Caco-2 (cell line): Measurements from ENCODE around the gene MFRP. TPM values are rescaled to one million over a fixed set of nuclear protein-coding genes. Genes with fewer than 3 reads are reported as not detected.

Source experiments
- BruUV-seq: library from RNA; stranded (reverse); fragments of 400-500 nt; replicated peaks from 2 replicates; lab custom pipeline; 2021; lab: Mats Ljungman, UMichigan
- CTCF ChIA-PET: fragments of 300-600 bp; sonication (Branson Sonifier 250); formaldehyde crosslinking; loops from one replicate; lab custom pipeline; 2022; ENCODE audit warnings: antibody characterized with exemption; lab: Charles Lee
- POLR2A ChIA-PET: fragments of 300-600 bp; sonication (Branson Sonifier 250); formaldehyde crosslinking; loops from one replicate; lab custom pipeline; 2022; ENCODE audit warnings: antibody characterized with exemption; lab: Charles Lee
- DNase-seq, 2 experiments: peaks; one replicate each; pipeline versions ENCODE4 v3.0.0 to v3.0.0-alpha.2; 2020 to 2022
- H3K27me3 ChIP-seq: replicated peaks from 2 replicates; pipeline ENCODE4 v1.6.0; 2011; ENCODE audit warnings: low read length; ENCODE audit not compliant: control insufficient read depth, insufficient read depth
- H3K36me3 ChIP-seq: 2 replicates; pipeline ENCODE4 v1.5.1; 2011; ENCODE audit warnings: low read length; ENCODE audit not compliant: control insufficient read depth, insufficient read depth
- H3K4me1 ChIP-seq: fragments of 250-450 bp; sonication (Bioruptor Pico); 2 replicates; pipeline ENCODE4 v1.5.1; 2020; ENCODE audit warnings: mild to moderate bottlenecking
- H3K4me3 ChIP-seq: 2 replicates; pipeline ENCODE4 v1.5.1; 2011; ENCODE audit warnings: low read depth, mild to moderate bottlenecking, control low read depth, low read length
- H3K9me3 ChIP-seq: fragments of 250-450 bp; sonication (Bioruptor Pico); 2 replicates; pipeline ENCODE4 v1.5.1; 2020; ENCODE audit warnings: mild to moderate bottlenecking, moderate library complexity
- H3K27ac Mint-ChIP-seq: one replicate; pipeline ENCODE4 v1.8.0; 2022; ENCODE audit warnings: mixed read lengths; ENCODE audit not compliant: unreplicated experiment
- H3K27me3 Mint-ChIP-seq: one replicate; pipeline ENCODE4 v1.8.0; 2022; ENCODE audit warnings: mixed read lengths; ENCODE audit not compliant: insufficient read depth, unreplicated experiment
- H3K36me3 Mint-ChIP-seq: one replicate; pipeline ENCODE4 v1.8.0; 2022; ENCODE audit warnings: mild to moderate bottlenecking, mixed read lengths; ENCODE audit not compliant: insufficient read depth, unreplicated experiment
- H3K4me1 Mint-ChIP-seq: one replicate; pipeline ENCODE4 v1.8.0; 2022; ENCODE audit warnings: low read depth, mixed read lengths; ENCODE audit not compliant: unreplicated experiment
- H3K4me3 Mint-ChIP-seq: one replicate; pipeline ENCODE4 v1.8.0; 2022; ENCODE audit warnings: mild to moderate bottlenecking, moderate library complexity, mixed read lengths; ENCODE audit not compliant: unreplicated experiment
- H3K9me3 Mint-ChIP-seq: one replicate; pipeline ENCODE4 v1.8.0; 2022; ENCODE audit warnings: mixed read lengths; ENCODE audit not compliant: unreplicated experiment
- intact Hi-C: fragments of 100-400 bp; cut with micrococcal nuclease; formaldehyde crosslinking; loops from one replicate; pipeline ENCODE4 v1.10.0; 2022; ENCODE audit not compliant: unreplicated experiment
- total RNA-seq: library from RNA; stranded (reverse); gene quantifications from 2 replicates; pipeline ENCODE4 v1.2.3, GENCODE V29; 2022
- TF ChIP-seq, protein P1 (sequence below), 2 experiments: fragments of 200-600 bp in 1 of 2; IDR thresholded peaks; 1 replicate in 1 of 2; 2 replicates in 1 of 2; pipeline versions ENCODE4 v1.5.1 to v1.8.0; 2011 to 2022; ENCODE audit warnings: antibody characterized with exemption in 1 of 2, control low read depth in 1 of 2, inconsistent platforms in 1 of 2, low read depth in 1 of 2, low read length in 1 of 2, mild to moderate bottlenecking in 1 of 2, moderate library complexity in 1 of 2; ENCODE audit not compliant: insufficient read depth in 1 of 2, severe bottlenecking in 1 of 2, unreplicated experiment in 1 of 2

The MFRP gene
- total RNA-seq, 1 experiment from 2014 or later: not detected

DNA sequence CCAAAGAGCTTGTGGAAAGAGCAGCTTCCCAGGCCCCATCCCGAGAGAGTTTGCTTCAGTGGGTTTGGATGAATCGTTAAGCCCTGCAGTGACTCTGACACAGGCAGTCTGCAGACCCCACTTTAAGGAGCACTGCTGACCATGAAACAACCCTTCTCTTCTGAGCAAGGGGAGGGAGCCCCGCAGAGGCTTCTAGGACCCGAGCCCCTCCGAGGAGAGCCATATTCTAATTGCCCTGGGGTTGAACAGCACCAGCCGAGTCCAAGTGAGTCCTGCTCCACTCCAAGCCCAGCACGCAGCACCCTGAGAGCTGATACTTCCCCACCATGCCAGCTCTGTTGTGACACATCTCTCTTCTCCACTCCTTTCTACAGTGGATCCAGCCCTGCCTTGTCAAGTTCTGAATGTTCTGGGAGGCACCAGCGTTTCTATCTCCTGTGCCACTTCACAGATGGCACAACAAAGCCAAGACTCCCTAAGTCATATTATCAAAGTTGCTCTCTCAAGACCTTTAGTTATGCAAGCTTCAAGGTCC is 24.6 kb upstream of the MFRP start:
- Mint-ChIP-seq H3K4me3 (no peak overlapping the region), H3K27ac (no peak overlapping the region), H3K27me3 (no peaks in the 10 kb centered on the region), H3K36me3 (no peaks in the 10 kb centered on the region), H3K9me3 (no peaks in the 10 kb centered on the region), H3K4me1 (peaks cover 44% of the 10 kb centered on the region)
- no peaks in the 10 kb centered on the region for H3K27me3 ChIP-seq
- H3K4me3 ChIP-seq: no peak overlapping the region
- ChIA-PET POLR2A (interaction anchor here (0.8 kb wide), 1 partner anchor 10 kb away, joined by 3 read pairs; no protein-coding TSS in a partner anchor), CTCF (interaction anchor here (0.7 to 11.8 kb wide), 7 partner anchors 9 to 49 kb away, joined by 3 to 220 read pairs (median 4); partner anchors contain the start of gene C1QTNF5)
- no peaks in the 10 kb centered on the region for H3K36me3 ChIP-seq
- no TSS peak for BruUV-seq
- intact Hi-C loops: no loop called here
- no peak for DNase-seq
- H3K4me1 ChIP-seq: peaks cover 51% of the 10 kb centered on the region
- TF ChIP-seq, protein P1, sequence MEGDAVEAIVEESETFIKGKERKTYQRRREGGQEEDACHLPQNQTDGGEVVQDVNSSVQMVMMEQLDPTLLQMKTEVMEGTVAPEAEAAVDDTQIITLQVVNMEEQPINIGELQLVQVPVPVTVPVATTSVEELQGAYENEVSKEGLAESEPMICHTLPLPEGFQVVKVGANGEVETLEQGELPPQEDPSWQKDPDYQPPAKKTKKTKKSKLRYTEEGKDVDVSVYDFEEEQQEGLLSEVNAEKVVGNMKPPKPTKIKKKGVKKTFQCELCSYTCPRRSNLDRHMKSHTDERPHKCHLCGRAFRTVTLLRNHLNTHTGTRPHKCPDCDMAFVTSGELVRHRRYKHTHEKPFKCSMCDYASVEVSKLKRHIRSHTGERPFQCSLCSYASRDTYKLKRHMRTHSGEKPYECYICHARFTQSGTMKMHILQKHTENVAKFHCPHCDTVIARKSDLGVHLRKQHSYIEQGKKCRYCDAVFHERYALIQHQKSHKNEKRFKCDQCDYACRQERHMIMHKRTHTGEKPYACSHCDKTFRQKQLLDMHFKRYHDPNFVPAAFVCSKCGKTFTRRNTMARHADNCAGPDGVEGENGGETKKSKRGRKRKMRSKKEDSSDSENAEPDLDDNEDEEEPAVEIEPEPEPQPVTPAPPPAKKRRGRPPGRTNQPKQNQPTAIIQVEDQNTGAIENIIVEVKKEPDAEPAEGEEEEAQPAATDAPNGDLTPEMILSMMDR (IDR thresholded peaks at IDR 0.05; ENCODE audit: insufficient read depth in 1 of 2, low read depth in 1 of 2, low read length in 1 of 2, severe bottlenecking in 1 of 2, unreplicated experiment in 1 of 2): no peak
- H3K9me3 ChIP-seq: no peaks in the 10 kb centered on the region

DNA sequence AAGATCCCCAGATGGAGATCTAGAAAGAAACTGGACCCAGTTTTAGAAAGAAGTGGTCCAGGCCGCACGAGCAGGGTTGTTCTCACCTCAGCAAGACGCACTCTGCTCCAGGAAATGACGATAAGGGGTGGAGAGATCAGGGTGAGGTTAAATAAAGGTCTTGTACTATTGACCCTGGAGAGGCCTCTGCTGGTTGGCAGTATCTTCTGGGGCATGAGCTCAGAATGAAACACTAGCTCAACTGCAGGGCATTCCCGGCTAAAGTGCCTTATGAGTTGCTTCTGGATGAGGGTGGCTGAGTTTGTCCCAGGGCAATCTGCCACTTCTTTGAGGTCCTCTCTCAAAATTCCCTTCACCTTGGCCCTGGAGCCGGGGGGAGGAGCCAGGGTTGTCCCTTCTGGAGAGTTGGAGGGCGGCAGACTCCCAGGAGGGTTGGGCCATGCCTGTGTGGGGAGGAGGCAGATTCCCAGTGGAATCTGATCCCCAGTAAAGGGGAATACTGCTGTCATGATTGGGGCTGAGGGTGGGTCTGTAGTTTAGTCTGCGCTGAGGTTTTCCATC is 24.1 kb upstream of the MFRP start:
- Mint-ChIP-seq H3K4me3 (no peak overlapping the region), H3K4me1 (peaks cover 48% of the 10 kb centered on the region), H3K9me3 (no peaks in the 10 kb centered on the region), H3K36me3 (no peaks in the 10 kb centered on the region), H3K27me3 (no peaks in the 10 kb centered on the region), H3K27ac (peak overlapping the region; percentile 62)
- BruUV-seq: no TSS peak
- Histone ChIP-seq H3K36me3 (no peaks in the 10 kb centered on the region), H3K27me3 (no peaks in the 10 kb centered on the region), H3K9me3 (no peaks in the 10 kb centered on the region), H3K4me1 (peaks cover 54% of the 10 kb centered on the region), H3K4me3 (no peak overlapping the region)
- ChIA-PET POLR2A (interaction anchor here (0.8 kb wide), 1 partner anchor 9 kb away, joined by 3 read pairs; no protein-coding TSS in a partner anchor), CTCF (interaction anchor here (1.0 to 11.8 kb wide), 5 partner anchors 9 to 48 kb away, joined by 3 to 220 read pairs (median 5); partner anchors contain the start of gene C1QTNF5)
- TF ChIP-seq, protein P1 (IDR thresholded peaks at IDR 0.05; ENCODE audit: insufficient read depth in 1 of 2, low read depth in 1 of 2, low read length in 1 of 2, severe bottlenecking in 1 of 2, unreplicated experiment in 1 of 2): no peak
- intact Hi-C loops: no loop called here
- peak in 1 of 2 experiments; percentile 26 for DNase-seq

DNA sequence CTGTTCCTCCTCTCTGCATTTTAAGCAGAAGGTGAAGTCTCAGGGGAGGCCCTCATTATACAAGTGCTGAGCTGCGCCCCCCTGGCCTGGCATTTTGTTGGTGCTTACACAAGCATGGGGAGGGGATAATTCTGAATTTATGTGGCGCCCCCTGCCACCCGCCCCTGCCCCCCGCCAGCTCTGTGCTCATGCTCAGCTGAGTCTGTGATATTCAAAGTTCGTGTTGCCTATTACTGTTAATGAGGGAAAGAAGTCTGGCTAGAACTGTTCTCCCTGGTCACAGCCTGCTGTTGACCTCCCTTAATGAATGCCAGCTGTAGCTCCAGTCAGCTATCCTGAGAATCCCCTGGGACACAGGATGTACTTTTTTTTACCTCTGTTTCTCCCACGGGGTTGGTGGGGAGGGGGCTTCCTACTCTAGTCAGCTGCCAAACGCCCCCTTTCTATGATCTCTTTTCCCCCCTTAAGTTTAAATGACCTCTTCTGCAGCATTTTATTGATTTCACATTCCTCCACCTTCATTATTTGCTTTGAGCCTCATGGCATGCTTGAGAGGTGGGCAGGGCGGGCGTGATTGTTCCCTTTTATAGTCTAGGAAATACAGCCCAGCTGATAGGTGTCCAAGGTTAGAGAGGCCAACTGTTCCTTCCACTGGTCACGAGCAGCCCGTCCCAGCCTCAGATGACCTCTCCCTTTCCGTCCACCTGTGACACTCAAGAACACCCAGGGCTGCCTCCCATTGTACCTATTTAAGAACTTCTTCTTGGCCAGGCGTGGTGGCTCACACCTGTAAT is 22.8 kb upstream of the MFRP start:
- H3K36me3 Mint-ChIP-seq: no peaks in the 10 kb centered on the region
- H3K4me3 Mint-ChIP-seq: no peak overlapping the region
- DNase-seq: no peak
- intact Hi-C loops: loop anchor here (2.0 kb wide), 1 partner anchor 17 kb away; no protein-coding TSS in a partner anchor
- no peaks in the 10 kb centered on the region for H3K27me3 Mint-ChIP-seq
- H3K4me1 Mint-ChIP-seq: peaks cover 60% of the 10 kb centered on the region
- Histone ChIP-seq H3K27me3 (no peaks in the 10 kb centered on the region), H3K4me1 (peaks cover 64% of the 10 kb centered on the region), H3K9me3 (no peaks in the 10 kb centered on the region), H3K4me3 (no peak overlapping the region), H3K36me3 (no peaks in the 10 kb centered on the region)
- ChIA-PET CTCF (interaction anchor here (0.6 to 11.8 kb wide), 7 partner anchors 9 to 260 kb away, joined by 3 to 220 read pairs (median 6); partner anchors contain the start of genes C1QTNF5, MCAM and USP2), POLR2A (interaction anchor here (1.1 to 1.8 kb wide), 3 partner anchors 11 to 31 kb away, joined by 3 to 7 read pairs (median 6); partner anchors contain the start of gene C1QTNF5)
- no TSS peak for BruUV-seq
- TF ChIP-seq, protein P1 (IDR thresholded peaks at IDR 0.05; ENCODE audit: insufficient read depth in 1 of 2, low read depth in 1 of 2, low read length in 1 of 2, severe bottlenecking in 1 of 2, unreplicated experiment in 1 of 2): no peak
- H3K27ac Mint-ChIP-seq: peak overlapping the region; percentile 93
- no peaks in the 10 kb centered on the region for H3K9me3 Mint-ChIP-seq
